Inflammatory macrophage (primary cell): Measurements from ENCODE around the gene DPEP2NB.
"Not testable (repeated sequence)": the region's sequence is repeated elsewhere in the genome, so short reads cannot be mapped to it uniquely, and the experiment has no call there.

Experiments
- DNase-seq, 2 donors: peaks; one replicate each; pipeline ENCODE4 v3.0.0-alpha.2; 2020 to 2022
- total RNA-seq, 18 experiments: gene quantifications; one replicate each; lab custom pipeline; 2026; ENCODE audit warnings: mixed read lengths in 6 of 18, inconsistent platforms in 2 of 18; lab: John Stamatoyannopoulos, UW

Gene DPEP2NB
- 0 to 0.08 (median 0) reads per million in 18 experiments for total RNA-seq

DNA sequence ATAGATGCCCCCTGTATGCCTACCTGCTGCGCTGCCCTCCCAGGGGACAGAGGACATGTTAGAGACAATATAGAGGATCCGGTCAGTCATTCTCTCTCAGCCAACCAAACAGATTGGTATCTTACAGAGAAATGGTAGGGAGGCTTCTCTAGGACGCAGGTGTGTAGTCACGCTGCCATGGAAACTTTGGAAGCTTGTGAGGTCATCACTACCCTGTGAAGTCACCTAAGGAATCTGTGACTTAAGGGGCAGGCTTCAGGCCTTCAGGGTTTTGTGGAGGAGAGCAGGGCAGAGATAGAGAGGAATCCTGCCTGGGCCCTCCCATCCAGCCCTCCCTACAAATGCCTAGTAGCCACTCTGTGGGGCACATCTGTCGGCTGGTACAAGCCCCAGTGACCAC is at the start of gene DPEP2NB:
Gene DPEP2NB (minus strand): TSS at position 231 of the 400 bp plus-strand sequence. CDS start 141 bp downstream, at position 90.
- no peak for DNase-seq

- peak; percentile 77 for DNase-seq
These were observed 49.2 kb upstream of the DPEP2NB start for GRCh38 chr16:68064791-68065365.

DNA sequence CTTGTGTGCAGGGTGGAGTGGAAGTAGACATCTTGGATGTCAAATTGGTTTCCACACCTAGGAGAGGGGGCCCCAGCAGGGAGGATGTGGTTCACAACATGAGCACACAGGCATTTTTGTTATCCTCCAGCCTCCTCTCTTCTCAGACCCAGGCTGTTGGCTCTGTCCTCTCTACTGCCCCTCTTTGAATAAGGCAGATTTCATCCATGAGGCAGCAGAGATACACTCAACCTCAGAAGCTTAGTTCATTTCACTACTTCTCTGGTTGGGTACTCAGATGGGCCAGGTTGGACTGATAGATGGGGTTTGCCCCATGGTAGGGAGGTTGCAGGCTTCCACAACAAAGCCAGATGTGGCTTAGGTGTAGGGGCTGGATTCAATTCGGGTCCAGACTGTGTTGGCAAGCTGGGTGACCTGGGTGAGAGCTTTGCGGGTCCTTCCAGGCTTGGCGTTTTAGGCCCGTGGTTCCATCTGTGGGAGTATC is 47.2 kb upstream of the DPEP2NB start:
- no peak for DNase-seq

DNA sequence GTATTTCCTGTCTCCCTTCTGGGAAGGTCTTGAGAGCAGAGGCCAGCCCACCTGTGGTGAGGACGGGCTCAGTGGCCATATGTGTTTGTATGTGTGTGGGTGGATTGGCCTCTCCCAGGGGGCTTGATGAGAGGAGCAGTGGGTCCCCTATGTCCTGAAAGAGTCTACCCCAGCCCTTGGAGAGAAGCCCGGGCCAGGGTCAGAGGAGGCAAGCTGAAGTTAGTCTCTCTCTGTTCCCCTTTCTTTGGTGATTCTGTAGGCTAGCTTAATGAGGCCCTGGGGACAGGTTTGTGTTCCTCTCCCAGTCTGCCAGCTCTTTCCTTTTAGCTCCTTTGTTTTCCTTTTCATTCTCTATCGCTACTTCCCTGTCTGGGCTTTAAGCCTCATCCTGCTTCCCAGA is 45.7 kb upstream of the DPEP2NB start:
- DNase-seq: no peak

GRCh38 chr16:68059804-68060203 is 44.1 kb upstream of the DPEP2NB start:
- no peak for DNase-seq

DNA sequence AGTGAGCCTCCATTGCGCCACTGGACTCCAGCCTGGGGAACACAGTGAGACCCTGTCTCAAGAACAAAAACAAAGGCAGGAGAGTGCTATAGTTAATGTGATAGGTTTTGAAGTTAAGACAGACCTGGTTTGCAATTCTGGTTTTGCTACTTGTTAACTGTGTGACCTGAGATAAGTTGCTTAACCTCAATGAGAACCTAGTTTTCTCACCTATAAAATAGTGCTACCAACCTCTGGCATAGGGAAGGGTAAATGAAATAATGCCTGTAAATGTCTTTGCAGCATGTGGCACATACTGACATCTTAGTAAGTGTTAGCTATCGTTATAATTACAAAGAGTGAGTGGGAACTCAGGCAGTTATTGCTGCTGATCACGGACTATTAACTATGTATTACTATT is 39.7 kb upstream of the DPEP2NB start:
- DNase-seq: no peak

GRCh38 chr16:68049449-68049848 is 33.7 kb upstream of the DPEP2NB start:
- peak; percentile 78 to 79 for DNase-seq

DNA sequence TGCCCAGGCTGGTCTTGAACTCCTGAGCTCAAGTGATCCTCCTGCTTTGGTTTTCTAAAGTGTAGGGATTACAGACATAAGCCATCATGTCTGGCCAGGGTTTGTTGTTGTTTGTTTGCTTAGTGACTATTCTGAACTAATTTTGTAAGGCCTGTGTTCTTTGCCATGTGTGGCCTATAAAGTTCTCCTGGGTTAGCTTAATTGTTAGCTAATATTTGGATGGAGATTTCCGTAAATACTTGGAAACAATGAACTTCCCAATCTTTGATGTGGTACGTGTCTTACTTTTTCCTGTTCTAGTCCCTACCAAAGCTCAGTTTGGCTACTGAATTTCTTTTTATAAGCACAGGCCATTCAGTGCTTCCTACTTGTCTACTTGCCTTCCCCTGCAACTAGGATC is 32.3 kb upstream of the DPEP2NB start:
- DNase-seq: no peak

- no peak for DNase-seq
These were observed 30.4 kb upstream of the DPEP2NB start for GRCh38 chr16:68046106-68046505.

DNA sequence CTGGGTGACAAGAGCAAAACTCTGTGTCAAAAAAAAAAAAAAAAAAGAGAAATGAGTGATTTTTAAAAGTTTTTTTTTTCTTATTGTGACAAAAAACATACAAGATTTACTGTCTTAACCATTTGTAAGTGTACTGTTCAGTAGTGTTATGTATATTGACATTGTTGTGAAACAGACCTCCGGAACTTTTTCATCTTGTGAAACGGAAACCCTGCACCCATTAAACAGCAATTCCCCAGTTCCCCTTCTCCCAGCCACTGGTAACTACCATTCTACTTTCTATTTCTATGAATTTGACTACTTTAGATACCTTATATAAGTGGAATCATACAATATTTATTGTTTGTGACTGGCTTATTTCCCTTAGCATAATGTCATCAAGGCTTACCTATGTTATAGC is 26.1 kb upstream of the DPEP2NB start:
- DNase-seq: peak; percentile 51 to 74

DNA sequence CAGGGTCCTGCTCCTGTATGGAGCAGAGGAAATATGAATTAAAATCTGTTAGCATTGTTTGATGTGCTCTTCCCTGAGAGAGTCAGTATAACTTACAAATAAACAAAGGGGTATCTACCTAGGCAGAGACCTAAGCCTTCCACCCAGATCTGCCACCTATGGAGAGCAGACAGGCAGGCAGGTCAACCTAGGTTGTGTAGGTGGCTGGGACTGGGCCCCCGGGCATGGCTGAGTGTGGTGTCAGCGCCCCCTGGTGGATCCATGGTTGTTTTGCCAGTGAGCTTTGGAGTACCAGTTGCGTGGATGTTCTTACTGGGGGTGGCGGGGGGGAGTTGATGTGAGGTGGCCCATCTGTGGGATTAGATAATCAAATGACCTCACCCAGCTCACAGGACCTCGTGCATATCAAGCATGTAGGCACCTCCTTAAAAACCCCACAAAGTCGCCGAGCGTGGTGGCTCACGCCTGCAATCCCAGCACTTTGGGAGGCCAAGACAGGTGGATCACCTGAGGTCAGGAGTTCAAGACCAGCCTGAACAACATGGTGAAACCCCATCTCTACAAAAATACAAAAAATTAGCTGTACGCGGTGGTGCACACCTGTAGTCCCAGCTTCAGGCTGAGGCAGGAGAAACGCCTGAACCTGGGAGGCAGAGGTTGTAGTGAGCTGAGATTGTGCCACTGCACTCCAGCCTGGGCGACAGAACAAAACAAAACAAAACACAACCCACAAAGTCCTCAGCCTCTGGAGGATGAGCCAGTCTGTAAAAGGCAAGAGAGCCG is 25.0 kb upstream of the DPEP2NB start:
- peak; percentile 71 to 74 for DNase-seq

- DNase-seq: peak; percentile 9 to 36
These were observed 22.3 kb upstream of the DPEP2NB start for GRCh38 chr16:68037841-68038597.

- no peak for DNase-seq
These were observed 19.5 kb upstream of the DPEP2NB start for GRCh38 chr16:68035227-68035626.

DNA sequence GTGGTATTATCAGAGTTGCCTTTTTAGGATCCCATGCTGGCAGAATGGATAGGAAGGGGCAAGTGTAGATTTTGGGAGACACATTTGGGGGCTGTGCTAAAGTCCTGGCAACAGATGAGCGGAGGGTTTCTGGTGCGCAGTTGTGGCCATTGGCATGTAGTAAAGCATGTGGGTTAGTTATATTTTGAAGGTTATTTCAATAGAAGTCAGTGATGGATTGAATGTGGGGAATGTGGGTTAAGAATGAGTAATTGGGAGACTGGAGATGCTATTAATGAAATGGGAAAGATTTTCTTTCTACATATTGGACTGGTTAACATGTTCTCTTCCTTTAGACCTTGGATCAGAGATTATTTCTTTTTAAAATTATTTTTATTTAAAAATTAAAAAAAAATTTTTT is 17.4 kb upstream of the DPEP2NB start:
- DNase-seq: no peak

- no peak for DNase-seq
These were observed 16.2 kb upstream of the DPEP2NB start for GRCh38 chr16:68031951-68032350.

DNA sequence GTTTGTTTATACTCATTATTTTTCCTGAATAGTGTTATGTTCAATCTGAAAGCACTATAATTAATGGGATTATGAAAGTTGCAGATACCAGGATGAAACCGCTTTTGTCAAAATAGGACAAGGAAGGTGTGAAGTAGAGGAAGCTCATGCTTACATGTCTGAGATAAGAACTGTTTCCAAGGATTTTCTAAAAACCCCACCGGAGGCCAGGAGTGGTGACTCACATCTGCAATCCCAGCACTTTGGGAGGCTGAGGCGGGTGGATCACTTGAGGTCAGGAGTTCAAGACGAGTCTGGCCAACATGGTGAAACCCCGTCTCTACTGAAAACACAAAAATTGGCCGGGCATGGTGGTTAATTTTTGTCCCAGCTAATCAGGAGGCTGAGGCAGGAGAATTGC is 14.4 kb upstream of the DPEP2NB start:
- DNase-seq: not testable (repeated sequence)

DNA sequence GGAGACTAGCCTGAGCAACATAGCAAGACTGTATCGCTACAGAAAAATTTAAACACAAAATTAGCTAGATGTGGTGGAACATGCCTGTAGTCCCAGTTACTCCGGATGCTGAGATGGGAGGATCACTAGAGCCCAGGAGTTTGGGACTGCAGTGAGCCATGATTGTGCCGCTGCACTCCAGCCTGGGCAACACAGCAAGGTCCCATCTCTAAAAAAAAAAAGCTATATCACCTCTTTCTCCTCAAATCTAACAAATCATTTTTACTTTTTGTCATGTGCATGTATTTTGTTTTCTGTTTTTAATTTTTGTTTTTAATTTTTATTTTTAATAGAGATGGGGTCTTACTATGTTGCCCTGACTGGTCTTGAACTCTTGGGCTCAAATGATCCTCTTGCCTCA is 13.3 kb upstream of the DPEP2NB start:
- no peak for DNase-seq

- peak; percentile 96 to 97 for DNase-seq
These were observed 7.2 kb upstream of the DPEP2NB start, which contains the start of the genes DDX28 and DUS2 for GRCh38 chr16:68022728-68023537. DDX28 (minus strand) TSS chr16:68023232; CDS start chr16:68023202, 30 bp downstream. DUS2 (plus strand) TSS chr16:68023284; CDS start chr16:68038024, 14,740 bp downstream.

DNA sequence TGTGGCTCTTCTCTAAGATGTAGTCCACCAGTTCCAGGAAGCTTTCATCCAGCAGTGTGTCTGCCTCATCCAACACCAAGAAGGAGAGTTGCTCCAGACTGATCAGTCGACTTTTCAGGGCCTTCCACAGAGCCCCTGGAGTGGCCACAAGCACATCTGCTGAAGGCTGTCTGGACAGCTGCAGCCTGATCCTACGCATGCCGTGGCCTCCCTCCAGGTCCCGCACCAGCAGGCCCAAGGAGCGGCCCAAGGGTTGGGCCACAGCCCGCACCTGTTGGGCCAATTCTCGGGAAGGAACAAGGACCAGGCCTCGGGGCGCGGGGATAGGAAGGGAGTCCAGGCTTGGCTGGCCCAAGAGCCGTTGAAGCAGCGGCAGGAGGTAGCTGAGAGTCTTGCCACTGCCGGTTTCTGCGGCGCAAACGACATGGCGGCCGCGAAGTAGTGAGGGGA is 6.6 kb upstream of the DPEP2NB start:
- DNase-seq: no peak

DNA sequence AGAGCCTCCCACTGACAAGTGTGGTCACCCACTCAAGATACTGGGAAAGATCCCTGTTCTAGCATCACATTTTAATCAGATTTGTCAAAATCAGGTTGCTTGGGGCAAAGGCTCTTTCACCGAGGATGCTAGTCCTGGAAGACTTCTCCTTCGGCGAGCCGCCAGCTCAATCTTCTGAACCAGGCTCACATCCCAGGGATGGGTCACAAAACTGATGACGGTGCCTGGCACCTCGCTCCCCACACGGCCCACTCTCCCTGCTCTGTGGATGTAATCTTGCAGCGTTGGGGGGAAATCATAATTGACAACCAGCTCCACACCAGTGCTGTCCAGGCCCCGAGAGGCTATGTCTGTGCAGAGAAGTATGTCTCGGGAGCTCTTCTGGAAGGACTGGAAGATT is 5.8 kb upstream of the DPEP2NB start:
- DNase-seq: no peak

DNA sequence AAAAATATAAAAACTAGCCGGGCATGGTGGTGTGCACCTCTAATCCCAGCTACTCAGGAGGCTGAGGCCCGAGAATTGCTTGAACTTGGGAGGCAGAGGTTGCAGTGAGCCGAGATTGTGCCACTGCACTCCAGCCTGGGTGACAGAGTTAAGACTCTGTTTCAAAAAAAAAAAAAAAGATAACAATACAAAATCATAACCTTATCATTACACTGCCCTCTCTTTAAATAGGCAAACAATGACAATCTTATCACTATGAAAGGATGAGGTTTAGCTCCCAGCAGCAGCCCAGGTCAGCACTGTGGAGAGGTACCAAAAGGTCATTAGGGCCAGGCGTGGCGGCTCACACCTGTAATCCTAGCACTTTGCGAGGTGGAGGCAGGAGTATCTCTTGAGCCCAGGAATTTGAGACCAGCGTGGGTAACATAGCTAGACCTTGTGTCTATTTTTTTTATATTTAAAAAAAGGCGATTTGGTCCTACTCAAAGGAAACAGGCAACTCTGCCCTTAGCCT is 3.5 kb upstream of the DPEP2NB start:
- DNase-seq: no peak

DNA sequence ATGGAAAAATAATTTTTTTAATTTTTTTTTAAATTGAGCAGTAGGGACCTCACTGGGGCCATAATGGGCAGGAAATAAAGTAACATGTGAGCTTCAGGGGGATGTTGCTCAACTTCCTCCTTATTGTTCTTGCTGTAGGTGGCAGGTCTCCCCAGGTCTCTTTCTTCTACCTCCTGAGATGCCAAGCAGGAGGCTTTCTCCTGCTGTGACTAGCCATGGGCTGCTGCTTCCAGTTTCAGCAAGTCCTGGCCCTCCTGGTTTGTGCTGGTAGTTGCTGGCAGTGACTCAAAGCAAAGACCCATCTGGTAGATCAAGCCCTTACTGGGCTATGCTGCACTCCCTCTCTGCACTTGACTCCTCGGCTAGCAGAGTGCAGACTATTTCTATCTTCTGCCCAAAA is 2.3 kb downstream of the DPEP2NB start:
- DNase-seq: peak; percentile 31 to 33
